Activated gamma-delta T cell treated with Interleukin-2 at 50 U/mL for 16 hours (primary cell): ENCODE measurements around the gene SMKR1.
"Not testable (repeated sequence)": the region's sequence is repeated elsewhere in the genome, so short reads cannot be mapped to it uniquely, and the experiment has no call there.

Source experiments
- DNase-seq: peaks from one replicate; pipeline ENCODE4 v3.0.0-alpha.2; 2020

SMKR1 gene

DNA sequence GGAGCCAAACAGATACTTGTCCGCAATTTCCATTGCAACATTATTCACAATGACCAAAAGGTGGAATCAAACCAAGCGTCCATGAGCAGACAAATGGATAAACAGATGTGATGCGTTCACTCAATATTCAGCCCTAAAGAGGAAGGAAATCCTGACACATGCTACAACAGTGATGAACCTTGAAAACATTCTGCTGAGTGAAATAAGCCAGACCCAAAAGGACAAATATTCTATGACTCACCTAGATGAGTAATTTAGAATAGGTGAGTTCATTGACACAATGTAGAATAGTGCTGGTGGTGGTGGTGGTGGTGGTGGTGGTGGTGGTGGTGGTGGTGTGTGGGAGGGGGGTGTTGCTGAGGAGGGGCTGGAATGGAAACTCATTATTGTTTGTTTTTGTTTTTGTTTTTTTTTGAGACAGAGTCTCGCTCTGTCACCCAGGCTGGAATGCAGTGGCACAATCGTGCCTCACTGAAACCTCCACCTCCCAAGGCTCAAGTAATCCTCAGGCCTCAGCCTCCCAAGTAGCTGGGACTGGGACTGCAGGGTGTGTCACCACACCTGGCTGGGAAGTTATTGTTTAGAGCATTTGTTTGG is 28.6 kb downstream of the SMKR1 start:
- DNase-seq: peak; percentile 27

DNA sequence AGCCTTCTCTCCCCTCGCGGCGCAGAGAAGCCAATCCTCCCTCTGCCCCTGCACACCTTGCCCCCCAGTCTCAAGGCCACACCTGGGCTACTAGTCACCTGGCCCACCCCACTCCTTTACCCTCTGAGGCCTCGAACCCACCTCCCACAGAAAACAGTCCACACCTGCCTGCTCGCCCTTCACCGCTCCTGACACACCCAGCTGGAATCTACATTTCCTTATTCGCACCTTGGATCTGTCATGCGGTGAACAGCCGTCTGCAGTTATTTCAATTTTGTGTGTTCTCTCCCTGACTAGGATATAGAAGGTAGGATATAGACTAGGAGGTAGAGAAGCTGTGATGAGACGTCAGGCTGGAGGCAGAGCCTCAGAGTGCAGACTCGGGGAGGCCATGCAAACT is 29.4 kb downstream of the SMKR1 start:
- DNase-seq: no peak

DNA sequence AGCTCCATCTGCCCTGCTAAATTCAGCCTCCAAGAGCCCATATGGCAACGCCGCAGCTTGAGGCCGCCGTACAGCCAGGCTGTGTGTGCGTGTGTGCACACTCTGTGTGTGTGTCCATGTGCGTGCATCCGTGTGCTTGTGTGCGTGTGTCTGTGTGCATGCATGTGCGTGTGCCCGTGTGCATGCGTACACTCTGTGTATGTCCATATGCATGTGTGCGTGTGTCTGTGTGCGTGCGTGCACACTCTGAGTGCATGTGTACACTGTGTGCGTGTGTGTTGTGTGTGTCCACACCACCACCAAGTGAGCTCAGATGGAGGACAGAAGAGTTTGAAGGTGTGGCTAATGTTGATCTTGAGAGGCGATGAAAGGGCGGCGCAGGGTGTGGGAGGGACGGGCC is 30.0 kb downstream of the SMKR1 start:
- DNase-seq: no peak

DNA sequence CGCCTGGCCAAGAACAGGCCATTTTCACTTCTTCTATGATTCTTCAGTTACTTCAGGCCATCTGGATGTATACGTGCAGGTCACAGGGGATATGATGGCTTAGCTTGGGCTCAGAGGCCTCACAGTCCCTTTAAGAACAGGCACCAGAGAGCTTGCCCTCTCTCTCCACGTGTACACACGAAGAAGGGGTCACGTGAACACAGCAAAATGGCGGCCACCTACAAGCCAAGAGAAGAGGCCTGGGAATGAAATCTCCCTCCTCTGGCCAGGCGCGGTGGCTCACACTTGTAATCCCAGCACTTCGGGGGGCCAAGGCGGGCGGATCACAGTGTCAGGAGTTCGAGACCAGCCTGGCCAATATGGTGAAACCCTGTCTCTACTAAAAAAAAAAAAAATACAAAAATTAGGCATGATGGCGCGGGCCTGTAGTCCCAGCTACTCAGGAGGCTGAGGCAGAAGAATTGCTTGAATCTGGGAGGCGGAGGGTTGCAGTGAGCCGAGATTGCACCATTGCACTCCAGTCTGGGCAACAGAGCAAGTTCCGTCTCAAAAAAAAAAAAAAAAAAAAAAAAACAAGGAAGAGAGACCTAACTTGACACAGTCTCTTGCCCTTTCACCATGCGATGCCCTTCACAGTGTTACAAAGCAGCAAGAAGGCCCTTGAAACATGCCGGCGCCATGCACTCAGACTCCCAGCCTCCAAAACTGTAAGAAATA is 32.4 kb downstream of the SMKR1 start:
- DNase-seq: not testable (repeated sequence)

DNA sequence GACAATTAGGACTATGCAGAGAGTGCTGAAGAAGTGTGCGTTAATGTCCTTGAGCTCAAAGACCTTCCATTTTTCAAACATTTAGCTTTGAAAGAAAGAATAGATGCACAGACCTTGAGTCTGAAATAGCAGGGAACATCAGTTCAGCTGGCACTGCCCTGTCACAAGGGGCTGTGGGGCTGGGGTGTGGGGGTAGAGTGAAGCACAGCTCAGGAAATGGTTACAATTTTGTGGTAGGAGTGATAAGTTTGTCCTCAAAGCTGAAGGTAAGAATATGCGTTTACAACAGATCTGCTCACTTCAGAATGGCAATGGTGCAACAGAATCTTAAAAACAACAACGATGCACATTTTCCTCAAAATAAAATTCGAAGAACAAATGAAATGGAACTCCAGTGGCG is 33.6 kb downstream of the SMKR1 start:
- DNase-seq: peak; percentile 43

DNA sequence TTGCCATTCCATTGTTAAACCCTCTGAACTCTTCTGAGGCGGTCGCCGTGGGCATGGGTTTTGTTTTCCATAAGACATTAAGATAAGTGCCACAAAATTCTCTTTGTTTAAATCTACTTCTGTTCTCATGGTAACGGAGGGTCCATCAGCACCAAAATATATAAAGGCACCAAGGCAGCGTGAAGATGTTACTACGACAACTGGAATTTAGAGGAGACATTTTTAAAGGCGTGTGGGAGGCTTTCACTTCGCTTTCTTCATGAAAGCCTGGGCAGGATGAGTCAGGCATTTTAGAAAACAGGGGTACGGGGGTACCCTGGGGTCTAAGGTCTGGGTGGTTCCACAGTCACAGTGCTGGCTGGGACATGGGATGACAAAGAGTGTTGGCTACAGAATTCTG is 34.0 kb downstream of the SMKR1 start:
- DNase-seq: no peak

DNA sequence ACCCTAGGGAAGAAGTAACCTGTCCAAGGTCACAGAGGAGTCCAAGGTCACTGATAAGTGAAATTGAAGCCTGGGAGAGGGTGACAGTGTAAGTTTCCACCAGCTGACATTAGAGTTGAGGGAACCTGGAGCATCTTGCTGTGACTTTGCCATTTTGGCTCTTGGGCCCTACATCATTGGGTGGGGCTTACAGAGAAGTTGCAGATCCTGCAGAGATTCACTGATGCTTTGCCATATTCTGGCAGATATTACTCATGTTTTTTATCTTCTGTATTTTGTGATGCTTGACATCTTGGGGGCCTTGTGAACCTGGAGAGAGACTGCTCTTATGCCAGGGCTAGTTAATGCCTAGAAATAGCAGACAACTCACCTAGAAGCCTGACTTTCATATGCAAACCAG is 36.5 kb downstream of the SMKR1 start:
- no peak for DNase-seq

DNA sequence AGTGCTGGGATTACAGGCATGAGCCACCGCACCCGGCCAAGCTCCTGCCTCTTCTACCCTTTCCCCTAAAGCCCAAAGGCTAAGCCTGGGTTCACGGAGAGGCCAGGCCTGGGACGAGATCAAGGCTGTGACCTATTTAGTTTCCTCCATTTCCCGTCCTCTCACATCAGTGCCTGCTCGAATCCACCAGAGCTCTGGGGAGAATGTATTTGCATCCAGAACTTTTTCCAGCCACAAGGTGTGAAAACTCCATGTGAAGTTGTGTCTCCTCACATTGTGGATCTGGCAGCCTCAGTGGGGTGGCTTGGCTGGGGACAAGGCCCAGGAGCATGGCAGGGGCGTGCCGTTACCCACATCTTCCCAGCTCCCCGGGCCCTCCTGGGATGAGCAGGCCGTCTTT is 38.0 kb downstream of the SMKR1 start:
- DNase-seq: no peak

DNA sequence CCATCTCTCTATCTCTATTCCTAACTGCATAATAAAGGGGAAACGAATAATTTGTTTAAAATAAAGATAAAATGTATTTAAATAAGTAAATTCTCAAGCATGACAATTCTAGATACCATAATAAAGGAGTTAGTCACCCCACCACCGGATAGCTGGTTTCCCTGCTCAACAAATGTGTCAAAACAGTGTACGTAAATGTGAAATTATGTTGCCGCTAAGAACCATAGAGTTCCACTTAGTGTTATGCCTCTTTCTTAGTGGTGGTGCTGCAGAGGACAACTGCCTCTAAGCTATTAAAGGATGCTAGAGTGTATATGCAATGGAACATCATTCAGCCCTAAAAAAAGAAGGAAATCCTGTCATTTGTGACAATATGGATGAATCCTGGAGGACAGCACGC is 42.4 kb downstream of the SMKR1 start:
- DNase-seq: no peak

DNA sequence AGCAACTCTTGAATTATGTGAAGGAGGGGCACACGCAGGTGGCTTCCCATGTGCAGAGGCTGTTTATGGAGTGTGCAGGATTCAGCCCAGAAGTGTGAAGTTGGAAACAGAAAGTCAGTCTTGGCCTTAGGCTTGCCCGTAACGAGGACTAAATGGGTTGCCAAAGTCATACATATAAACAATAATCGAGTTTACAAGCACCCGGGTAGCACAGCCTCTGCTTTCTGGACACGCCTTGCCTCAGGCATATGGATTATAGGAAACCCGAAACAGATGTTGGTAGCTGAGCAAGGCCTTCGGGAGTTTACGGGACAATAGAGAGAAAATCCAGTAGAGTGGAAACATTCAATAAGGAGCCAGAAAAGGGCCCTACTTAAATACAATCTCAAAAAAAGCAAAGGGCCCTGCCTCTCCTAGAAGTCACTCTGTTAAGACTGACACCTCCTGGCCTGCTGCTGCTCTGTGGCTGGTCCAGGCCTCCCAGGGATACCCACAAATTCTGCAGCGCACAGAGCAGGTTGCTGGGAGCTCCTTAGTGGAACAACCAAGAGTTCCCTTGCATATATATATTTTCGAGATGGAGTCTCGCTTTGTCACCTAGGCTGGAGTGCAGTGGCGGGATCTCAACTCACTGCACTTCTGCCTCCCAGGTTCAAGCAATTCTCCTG is 48.5 kb downstream of the SMKR1 start:
- DNase-seq: no peak

DNA sequence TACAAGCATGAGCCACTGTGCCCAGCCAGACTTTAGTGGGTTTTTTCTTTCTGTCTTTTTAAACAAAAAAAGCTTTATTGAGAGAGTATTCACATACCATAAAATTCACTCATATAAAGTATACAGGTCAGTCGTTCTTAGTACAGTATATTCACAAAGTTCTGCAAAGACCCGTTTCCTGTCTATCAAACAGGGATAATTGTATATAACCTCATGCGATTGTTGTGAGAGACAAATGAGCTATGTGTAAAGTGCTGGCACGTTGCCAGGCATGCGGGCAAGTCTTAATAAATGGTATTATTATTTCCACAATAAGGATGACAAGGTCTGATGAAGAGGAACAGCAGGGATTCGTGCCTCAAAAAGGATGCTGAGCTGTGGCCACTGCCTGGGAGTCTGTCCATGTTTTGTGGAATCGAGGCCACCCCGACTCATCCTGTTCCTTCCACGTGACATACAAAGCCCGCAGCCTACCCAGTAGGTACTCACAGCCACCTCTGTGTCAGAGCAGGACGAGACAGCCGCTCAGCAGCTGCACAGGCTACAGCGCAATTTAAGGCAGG is 51.6 kb downstream of the SMKR1 start:
- peak; percentile 45 for DNase-seq

DNA sequence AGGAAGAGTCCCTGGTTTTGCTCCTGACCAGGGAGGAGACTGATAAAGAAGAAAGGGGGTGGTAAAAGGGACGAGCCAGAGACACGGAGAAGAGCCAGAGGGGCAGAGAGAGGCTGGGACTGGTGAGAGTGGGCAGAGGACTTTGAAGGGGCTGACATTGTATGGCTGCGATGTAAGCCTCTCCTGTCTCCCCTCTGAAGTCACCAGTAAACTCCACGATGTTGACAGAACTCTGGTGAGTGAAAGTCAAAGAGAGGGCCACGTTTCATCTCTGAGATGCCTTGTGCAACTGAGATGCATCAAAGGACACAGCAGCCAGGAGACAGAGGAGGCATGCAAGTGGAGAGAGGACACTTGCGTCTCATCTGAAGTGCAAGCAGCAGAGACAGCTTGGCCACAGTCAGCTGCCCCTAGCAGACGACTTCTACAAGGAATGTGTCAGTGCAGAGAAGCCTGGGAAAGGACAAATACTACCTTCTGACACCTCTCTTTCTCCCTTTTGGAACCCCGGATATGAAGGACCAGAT is 54.3 kb downstream of the SMKR1 start:
- DNase-seq: no peak

DNA sequence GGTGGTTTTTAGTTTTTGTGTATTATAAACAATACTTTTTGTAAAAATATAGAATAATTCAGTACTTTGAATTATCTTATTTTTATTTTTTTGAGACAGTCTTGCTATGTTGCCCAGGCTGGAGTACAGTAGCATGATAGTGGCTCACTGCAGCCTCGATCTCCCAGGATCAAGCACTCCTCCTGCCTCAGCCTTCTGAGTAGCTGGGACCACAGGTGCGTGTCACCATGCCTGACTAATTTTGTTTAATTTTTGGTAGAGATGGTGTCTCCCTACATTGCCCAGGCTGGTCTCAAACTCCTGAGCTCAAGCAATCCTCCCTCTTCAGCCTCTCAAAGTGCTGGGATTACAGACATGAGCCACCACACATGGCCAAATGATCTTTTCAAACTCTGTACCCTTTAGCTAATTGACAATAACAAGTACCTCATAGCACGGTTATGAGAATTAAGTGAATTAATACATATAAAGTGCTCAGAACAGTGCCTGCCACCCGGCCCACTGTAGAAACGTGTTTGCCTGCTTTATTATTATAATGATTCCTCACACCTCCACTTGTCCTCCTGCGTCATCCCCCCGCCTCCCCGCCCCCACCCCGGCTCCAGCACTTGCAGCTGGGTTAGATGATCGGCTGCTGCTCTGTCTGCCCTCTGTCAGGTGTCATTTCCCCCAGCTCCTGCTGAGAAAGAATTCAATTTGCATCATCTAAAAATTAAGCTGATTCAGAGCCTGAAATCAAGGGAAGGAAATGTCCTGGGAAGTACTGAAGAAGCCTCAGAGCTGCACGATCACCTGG is 55.6 kb downstream of the SMKR1 start:
- no peak for DNase-seq

DNA sequence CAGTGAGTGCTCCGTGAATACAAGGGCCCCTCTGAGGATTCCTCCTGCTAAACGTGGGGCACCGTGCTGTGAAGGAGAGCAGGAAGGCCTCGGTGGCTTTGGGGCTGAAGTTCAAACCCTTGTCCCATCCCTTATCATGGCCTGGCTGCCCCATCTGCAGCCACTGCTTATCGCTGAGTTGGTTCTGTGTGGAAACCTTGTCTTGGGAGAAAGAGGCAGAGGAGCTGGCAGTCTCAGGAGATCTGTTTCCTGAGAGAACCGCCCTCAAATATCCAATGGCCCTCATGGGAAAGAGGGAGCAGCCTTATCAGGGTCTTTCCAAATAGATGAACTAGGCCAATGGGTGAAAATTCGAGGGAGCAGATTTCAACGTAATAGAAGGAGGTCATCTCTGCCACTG is 57.2 kb downstream of the SMKR1 start:
- no peak for DNase-seq

DNA sequence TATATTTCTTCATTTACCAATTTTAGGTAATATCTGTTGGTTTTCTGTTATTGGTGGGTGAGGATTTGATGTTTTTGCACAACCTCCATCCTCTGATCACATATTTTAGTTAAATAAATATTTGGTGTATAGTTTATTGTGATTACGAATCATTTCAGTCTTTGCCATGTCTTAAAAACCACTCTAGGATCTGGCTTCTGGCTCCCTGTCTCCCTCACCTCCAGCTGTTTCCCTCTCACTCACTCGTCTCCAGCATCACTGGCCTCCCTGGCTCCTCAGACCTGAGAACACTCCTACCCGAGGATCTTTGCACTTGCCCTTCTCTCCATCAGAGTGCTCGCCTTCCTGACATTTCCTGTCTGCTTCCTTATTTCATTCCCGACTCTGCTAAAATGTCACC is 58.5 kb downstream of the SMKR1 start:
- DNase-seq: no peak

DNA sequence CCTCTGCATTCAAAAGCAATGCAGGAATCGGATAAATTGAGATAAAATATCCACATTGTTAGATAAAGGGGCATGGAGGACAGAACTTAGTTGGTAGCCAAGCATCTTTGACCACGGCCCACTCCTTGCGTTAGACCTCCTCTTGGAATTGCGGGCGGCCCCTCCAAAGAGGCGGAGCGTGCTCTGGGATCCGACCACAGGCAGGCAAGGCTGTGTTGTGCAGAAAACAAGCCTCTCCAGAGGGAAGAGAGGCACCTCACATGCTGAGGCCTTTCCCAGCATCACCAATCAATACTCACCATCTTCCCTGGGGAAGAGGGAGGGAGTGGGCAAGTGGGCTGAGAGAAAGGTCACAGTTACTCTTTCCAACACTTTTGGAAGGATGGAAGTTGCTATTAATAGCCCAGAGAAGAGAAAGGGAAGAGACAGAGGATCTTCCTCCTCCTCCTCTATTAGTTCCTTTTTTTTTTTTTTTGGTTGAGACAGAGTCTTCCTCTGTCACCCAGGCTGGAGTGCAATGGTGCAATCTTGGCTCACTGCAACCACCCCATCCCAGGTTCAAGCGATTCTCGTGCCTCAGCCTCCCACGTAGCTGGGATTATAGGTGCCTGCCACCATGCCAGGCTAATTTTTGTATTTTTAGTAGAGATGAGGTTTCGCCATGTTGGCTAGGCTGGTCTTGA is 59.5 kb downstream of the SMKR1 start:
- DNase-seq: no peak
